Measurements from ENCODE around the gene TSHZ1. TPM values are rescaled to one million over a fixed set of nuclear protein-coding genes. Genes with fewer than 3 reads are reported as not detected.

TSHZ1 gene
- polyA plus RNA-seq, 1 experiment, result 23.9 TPM

GRCh38 chr18:75269696-75270095 lies 59.1 kb downstream of the TSHZ1 start:
- CTCF ChIA-PET, result no interaction called here
- Histone ChIP-seq H3K36me3 (ENCODE audit: control insufficient read depth, insufficient read depth, low read length) (no peaks in the 10 kb centered on the region), H3K27me3 (ENCODE audit: control insufficient read depth, insufficient read depth, low read length) (no peaks in the 10 kb centered on the region), H3K4me3 (ENCODE audit: low read depth, low read length) (no peak overlapping the region)
- DNase-seq (ENCODE audit: low read depth), result no peak
- no peak for TF ChIP-seq CTCF (IDR thresholded peaks at IDR 0.05; ENCODE audit: insufficient read depth, low read depth, low read length)
- POLR2A ChIA-PET, result no interaction called here

- H3K4me3 ChIP-seq (ENCODE audit: low read depth, low read length), result no peak overlapping the region
- no peaks in the 10 kb centered on the region for H3K36me3 ChIP-seq (ENCODE audit: control insufficient read depth, insufficient read depth, low read length)
- POLR2A ChIA-PET, result no interaction called here
- H3K27me3 ChIP-seq (ENCODE audit: control insufficient read depth, insufficient read depth, low read length), result no peaks in the 10 kb centered on the region
- CTCF ChIA-PET, result no interaction called here
- no peak for DNase-seq (ENCODE audit: low read depth)
- no peak for TF ChIP-seq CTCF (IDR thresholded peaks at IDR 0.05; ENCODE audit: insufficient read depth, low read depth, low read length)
Observed at GRCh38 chr18:75271952-75272351, 61.4 kb downstream of the TSHZ1 start.

GRCh38 chr18:75273817-75274216 lies 63.2 kb downstream of the TSHZ1 start:
- Histone ChIP-seq H3K36me3 (ENCODE audit: control insufficient read depth, insufficient read depth, low read length) (peaks cover 1% of the 10 kb centered on the region), H3K4me3 (ENCODE audit: low read depth, low read length) (no peak overlapping the region), H3K27me3 (ENCODE audit: control insufficient read depth, insufficient read depth, low read length) (no peaks in the 10 kb centered on the region)
- POLR2A ChIA-PET, result no interaction called here
- CTCF ChIA-PET, result no interaction called here
- DNase-seq (ENCODE audit: low read depth), result no peak
- no peak for TF ChIP-seq CTCF (IDR thresholded peaks at IDR 0.05; ENCODE audit: insufficient read depth, low read depth, low read length)

DNA sequence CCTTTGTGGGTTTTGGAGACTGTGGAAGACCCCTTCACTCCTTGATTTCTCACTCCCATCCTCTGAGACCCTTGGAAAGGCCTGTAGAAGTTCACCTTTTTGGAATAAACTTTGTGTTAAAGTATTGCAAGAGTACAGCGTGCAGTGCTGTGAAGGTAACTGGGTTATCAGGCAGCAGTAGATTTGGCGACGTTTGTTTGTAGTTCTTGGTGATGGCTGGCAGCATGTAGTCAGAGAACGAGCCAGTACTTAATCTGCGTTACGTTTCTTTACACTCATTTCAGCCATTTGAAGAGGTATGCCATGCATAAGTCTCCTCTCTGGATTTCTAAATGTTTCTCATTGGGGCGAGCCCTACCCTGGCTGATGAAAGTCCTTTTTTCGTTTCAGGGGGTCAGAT lies 64.6 kb downstream of the TSHZ1 start:
- no peaks in the 10 kb centered on the region for H3K27me3 ChIP-seq (ENCODE audit: control insufficient read depth, insufficient read depth, low read length)
- ChIA-PET CTCF (no interaction called here), POLR2A (no interaction called here)
- no peak for DNase-seq (ENCODE audit: low read depth)
- no peak overlapping the region for H3K4me3 ChIP-seq (ENCODE audit: low read depth, low read length)
- TF ChIP-seq CTCF (IDR thresholded peaks at IDR 0.05; ENCODE audit: insufficient read depth, low read depth, low read length), result no peak
- peaks cover 1% of the 10 kb centered on the region for H3K36me3 ChIP-seq (ENCODE audit: control insufficient read depth, insufficient read depth, low read length)

GRCh38 chr18:75276818-75277609 lies 66.4 kb downstream of the TSHZ1 start:
- ChIA-PET POLR2A (interaction anchor here (0.6 kb wide), 1 partner anchor 1174 kb away, joined by 5 read pairs; no protein-coding TSS in a partner anchor), CTCF (interaction anchor here (1.2 kb wide), 2 partner anchors 12 to 15 kb away, joined by 3 to 4 read pairs; no protein-coding TSS in a partner anchor)
- no peak for TF ChIP-seq CTCF (IDR thresholded peaks at IDR 0.05; ENCODE audit: insufficient read depth, low read depth, low read length)
- Histone ChIP-seq H3K27me3 (ENCODE audit: control insufficient read depth, insufficient read depth, low read length) (no peaks in the 10 kb centered on the region), H3K4me3 (ENCODE audit: low read depth, low read length) (no peak overlapping the region), H3K36me3 (ENCODE audit: control insufficient read depth, insufficient read depth, low read length) (peaks cover 1% of the 10 kb centered on the region)
- DNase-seq (ENCODE audit: low read depth), result peak; percentile 76

Data from BJ (cell line).